ENCODE measurements around the gene PTDSS2. TPM values are rescaled to one million over a fixed set of nuclear protein-coding genes. Genes with fewer than 3 reads are reported as not detected.

The PTDSS2 gene
- total RNA-seq, 1 donor from 2014 or later: 55.3 TPM

DNA sequence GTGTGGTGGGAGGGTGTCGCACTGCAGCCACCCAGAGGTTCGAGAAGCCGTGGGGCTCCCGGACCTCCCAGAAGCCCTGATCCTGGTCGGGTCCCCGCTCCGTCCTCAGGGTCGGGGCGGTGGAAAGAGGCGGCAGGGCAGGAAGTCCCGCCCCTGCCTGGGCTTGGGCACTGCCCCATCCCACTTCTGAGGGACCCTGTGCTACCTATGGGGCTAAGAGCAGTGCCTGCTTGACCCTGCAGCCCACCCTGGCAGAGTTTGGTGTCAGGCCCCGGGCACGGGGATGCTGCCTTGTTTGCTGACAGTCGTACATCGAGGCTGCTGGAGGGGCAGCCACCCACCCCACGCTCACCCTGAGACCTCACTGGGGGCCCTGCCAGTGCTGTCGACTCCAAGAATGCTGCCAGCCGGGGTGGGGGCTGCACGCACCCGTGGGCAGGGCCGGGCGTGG, 37.5 kb downstream of the PTDSS2 start:
- no peak overlapping the region for H3K4me3 Mint-ChIP-seq (ENCODE audit: unreplicated experiment)
- no peaks in the 10 kb centered on the region for H3K4me1 Mint-ChIP-seq (ENCODE audit: unreplicated experiment)
- H3K9me3 Mint-ChIP-seq (ENCODE audit: unreplicated experiment): no peaks in the 10 kb centered on the region
- peaks cover 8% of the 10 kb centered on the region for H3K36me3 Mint-ChIP-seq (ENCODE audit: unreplicated experiment)
- no peaks in the 10 kb centered on the region for H3K27me3 Mint-ChIP-seq (ENCODE audit: unreplicated experiment)
- TF ChIP-seq, protein P1, sequence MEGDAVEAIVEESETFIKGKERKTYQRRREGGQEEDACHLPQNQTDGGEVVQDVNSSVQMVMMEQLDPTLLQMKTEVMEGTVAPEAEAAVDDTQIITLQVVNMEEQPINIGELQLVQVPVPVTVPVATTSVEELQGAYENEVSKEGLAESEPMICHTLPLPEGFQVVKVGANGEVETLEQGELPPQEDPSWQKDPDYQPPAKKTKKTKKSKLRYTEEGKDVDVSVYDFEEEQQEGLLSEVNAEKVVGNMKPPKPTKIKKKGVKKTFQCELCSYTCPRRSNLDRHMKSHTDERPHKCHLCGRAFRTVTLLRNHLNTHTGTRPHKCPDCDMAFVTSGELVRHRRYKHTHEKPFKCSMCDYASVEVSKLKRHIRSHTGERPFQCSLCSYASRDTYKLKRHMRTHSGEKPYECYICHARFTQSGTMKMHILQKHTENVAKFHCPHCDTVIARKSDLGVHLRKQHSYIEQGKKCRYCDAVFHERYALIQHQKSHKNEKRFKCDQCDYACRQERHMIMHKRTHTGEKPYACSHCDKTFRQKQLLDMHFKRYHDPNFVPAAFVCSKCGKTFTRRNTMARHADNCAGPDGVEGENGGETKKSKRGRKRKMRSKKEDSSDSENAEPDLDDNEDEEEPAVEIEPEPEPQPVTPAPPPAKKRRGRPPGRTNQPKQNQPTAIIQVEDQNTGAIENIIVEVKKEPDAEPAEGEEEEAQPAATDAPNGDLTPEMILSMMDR (IDR thresholded peaks at IDR 0.05): no peak
- no peak overlapping the region for H3K27ac Mint-ChIP-seq (ENCODE audit: unreplicated experiment)
- DNase-seq (ENCODE audit: extremely low spot score, unreplicated experiment): no peak

DNA sequence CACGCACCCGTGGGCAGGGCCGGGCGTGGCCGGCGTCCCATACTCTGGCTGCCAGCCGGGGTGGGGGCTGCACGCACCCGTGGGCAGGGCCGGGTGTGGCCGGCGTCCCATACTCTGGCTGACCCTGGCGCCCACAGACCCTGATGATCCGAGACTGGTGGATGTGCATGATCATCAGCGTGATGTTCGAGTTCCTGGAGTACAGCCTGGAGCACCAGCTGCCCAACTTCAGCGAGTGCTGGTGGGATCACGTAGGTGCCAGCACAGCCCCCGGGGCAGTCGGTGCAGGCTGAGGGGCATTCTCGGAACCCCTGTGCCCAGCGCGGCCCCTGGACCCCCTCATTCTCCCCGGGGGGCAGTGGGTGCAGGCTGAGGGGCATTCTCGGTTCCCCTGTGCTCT, 38.0 kb downstream of the PTDSS2 start:
- no peaks in the 10 kb centered on the region for H3K27me3 Mint-ChIP-seq (ENCODE audit: unreplicated experiment)
- H3K36me3 Mint-ChIP-seq (ENCODE audit: unreplicated experiment): peaks cover 8% of the 10 kb centered on the region
- no peaks in the 10 kb centered on the region for H3K9me3 Mint-ChIP-seq (ENCODE audit: unreplicated experiment)
- no peak overlapping the region for H3K27ac Mint-ChIP-seq (ENCODE audit: unreplicated experiment)
- no peak for DNase-seq (ENCODE audit: extremely low spot score, unreplicated experiment)
- no peaks in the 10 kb centered on the region for H3K4me1 Mint-ChIP-seq (ENCODE audit: unreplicated experiment)
- no peak overlapping the region for H3K4me3 Mint-ChIP-seq (ENCODE audit: unreplicated experiment)
- TF ChIP-seq, protein P1 (IDR thresholded peaks at IDR 0.05): no peak

DNA sequence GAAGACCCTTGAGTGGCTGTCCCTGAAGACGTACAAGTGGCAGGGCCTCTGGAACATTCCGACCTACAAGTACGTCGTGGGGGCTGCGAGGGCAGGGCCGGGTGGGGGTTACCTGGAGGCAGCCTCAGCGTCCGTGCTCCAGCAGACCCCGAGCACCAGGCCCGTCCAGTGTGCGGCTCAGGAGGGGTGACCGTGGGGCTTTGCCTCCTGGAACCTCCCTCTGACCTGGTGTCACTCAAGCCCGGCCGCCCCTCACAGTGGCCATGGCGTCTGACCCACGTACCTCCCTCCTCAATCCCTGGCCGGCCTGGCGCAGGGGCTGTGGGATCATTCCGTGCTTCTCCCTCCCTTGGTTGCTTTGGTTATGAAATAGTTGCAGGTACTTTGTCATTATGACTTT, 38.5 kb downstream of the PTDSS2 start:
- Mint-ChIP-seq H3K4me3 (ENCODE audit: unreplicated experiment) (no peak overlapping the region), H3K9me3 (ENCODE audit: unreplicated experiment) (no peaks in the 10 kb centered on the region), H3K4me1 (ENCODE audit: unreplicated experiment) (no peaks in the 10 kb centered on the region), H3K27ac (ENCODE audit: unreplicated experiment) (no peak overlapping the region), H3K27me3 (ENCODE audit: unreplicated experiment) (no peaks in the 10 kb centered on the region), H3K36me3 (ENCODE audit: unreplicated experiment) (peaks cover 8% of the 10 kb centered on the region)
- TF ChIP-seq, protein P1 (IDR thresholded peaks at IDR 0.05): no peak
- no peak for DNase-seq (ENCODE audit: extremely low spot score, unreplicated experiment)

DNA sequence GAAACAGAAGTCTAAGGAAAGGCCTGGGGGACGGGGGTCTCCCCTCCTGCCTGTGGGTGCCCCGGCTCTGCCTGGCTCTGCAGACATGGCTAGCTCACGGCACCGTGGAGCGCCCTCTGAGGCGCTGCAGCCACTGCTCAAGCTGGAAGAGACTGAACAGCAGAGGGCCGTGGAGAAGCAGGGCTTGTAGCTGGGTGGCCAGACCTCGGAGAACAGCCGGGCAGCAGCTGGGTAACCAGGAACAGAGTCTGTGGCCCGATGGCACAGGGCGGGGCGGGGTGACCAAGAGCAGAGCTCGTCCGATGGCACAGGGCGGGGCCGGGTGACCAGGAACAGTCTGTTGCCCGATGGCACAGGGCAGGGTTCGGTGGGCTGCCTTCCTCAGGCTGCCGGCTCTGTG, 38.9 kb downstream of the PTDSS2 start:
- H3K4me3 Mint-ChIP-seq (ENCODE audit: unreplicated experiment): no peak overlapping the region
- H3K27ac Mint-ChIP-seq (ENCODE audit: unreplicated experiment): no peak overlapping the region
- peaks cover 8% of the 10 kb centered on the region for H3K36me3 Mint-ChIP-seq (ENCODE audit: unreplicated experiment)
- TF ChIP-seq, protein P1 (IDR thresholded peaks at IDR 0.05): no peak
- no peaks in the 10 kb centered on the region for H3K4me1 Mint-ChIP-seq (ENCODE audit: unreplicated experiment)
- H3K27me3 Mint-ChIP-seq (ENCODE audit: unreplicated experiment): no peaks in the 10 kb centered on the region
- H3K9me3 Mint-ChIP-seq (ENCODE audit: unreplicated experiment): no peaks in the 10 kb centered on the region
- no peak for DNase-seq (ENCODE audit: extremely low spot score, unreplicated experiment)

DNA sequence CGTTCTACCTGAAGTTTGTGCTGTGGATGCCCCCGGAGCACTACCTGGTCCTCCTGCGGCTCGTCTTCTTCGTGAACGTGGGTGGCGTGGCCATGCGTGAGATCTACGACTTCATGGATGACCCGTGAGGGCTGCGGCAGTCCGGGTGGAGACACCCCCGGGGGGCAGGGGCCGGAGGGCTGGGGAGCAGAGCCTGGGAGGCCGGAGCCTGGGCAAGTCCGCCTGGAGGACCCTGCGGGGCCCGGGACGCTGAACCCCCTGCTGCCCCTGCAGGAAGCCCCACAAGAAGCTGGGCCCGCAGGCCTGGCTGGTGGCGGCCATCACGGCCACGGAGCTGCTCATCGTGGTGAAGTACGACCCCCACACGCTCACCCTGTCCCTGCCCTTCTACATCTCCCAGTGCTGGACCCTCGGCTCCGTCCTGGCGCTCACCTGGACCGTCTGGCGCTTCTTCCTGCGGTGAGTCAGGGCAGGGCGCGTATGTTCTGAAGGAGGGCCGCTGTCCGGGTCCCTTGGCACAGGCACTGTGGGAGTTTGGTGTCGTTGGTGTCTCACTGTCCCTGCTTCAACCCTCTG, 39.6 kb downstream of the PTDSS2 start:
- H3K9me3 Mint-ChIP-seq (ENCODE audit: unreplicated experiment): no peaks in the 10 kb centered on the region
- DNase-seq (ENCODE audit: extremely low spot score, unreplicated experiment): no peak
- H3K4me1 Mint-ChIP-seq (ENCODE audit: unreplicated experiment): no peaks in the 10 kb centered on the region
- no peaks in the 10 kb centered on the region for H3K27me3 Mint-ChIP-seq (ENCODE audit: unreplicated experiment)
- no peak overlapping the region for H3K27ac Mint-ChIP-seq (ENCODE audit: unreplicated experiment)
- TF ChIP-seq, protein P1 (IDR thresholded peaks at IDR 0.05): no peak
- peaks cover 9% of the 10 kb centered on the region for H3K36me3 Mint-ChIP-seq (ENCODE audit: unreplicated experiment)
- H3K4me3 Mint-ChIP-seq (ENCODE audit: unreplicated experiment): no peak overlapping the region

Measured in osteocyte (in vitro differentiated cells).